GM19468 (cell line): ENCODE results near the gene ITGA8.
"Not testable (repeated sequence)": the region's sequence is repeated elsewhere in the genome, so short reads cannot be mapped to it uniquely, and the experiment has no call there.

Source experiments
- ATAC-seq: cut with Tn5 transposase; IDR thresholded peaks from one replicate; pipeline ENCODE4 v1.9.1; 2021; ENCODE audit warnings: mild to moderate bottlenecking, moderate library complexity, moderate number of reproducible peaks; ENCODE audit not compliant: unreplicated experiment; ENCODE audit errors: extremely low read depth

The ITGA8 gene

GRCh38 chr10:15478429-15478828, 241.3 kb downstream of the ITGA8 start:
- no peak for ATAC-seq

DNA sequence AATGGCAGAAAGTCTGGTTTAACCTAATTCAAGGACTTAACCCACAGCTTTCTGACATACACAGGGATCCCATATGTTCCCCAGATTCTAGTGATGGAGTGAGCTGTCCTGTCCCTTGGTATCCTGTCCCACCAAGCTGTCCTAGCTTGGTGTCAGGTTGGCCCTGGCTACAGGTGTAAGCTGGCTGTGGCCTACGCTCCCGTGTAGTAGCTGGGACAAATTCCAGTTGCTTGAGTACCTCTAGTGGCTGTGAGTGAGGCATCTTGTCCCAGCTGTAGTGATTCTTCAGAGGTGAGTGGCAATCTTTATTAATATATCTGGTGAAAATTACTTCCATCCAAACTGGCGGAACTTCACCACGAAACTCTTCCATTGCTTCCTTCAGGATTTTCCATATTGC, 243.4 kb downstream of the ITGA8 start:
- ATAC-seq: no peak

DNA sequence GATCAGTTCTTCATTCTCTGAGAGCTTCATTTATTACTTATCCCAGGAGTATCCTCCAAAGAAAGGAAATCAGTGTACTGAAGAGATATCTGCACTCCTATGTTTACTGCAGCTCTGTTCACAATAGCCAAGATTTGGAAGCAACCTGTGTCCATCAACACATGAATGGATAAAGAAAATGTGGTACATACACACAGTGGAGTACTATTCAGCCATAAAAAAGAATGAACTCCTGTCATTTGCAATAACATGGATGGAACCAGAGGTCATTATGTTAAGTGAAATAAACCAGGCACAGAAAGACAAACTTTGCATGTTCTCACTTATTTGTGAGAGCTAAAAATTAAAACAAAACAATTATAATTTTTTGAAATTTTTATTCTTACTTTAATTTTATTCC, 244.3 kb downstream of the ITGA8 start:
- not testable (repeated sequence) for ATAC-seq

- no peak for ATAC-seq
Observed at GRCh38 chr10:15474671-15475070, 245.1 kb downstream of the ITGA8 start.

DNA sequence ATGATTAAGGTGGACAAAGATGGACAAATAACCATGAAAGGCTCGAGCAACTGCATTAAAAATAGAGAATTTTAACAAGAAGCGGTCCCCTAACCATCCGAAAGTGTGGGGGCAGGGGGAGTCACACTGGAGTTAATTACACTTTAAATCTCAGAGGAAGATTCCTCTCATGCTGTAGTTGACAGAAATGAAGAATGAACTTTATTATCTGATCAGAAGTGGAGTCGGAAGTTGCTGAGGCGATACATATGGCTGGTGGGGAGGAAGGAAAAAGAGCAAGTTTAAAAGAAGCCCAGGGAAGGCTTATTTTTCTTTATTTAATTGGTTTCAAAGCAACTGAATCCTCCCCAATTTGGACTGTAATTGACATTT, 246.3 kb downstream of the ITGA8 start:
- no peak for ATAC-seq

- ATAC-seq: no peak
Observed at GRCh38 chr10:15472431-15473395, 247.0 kb downstream of the ITGA8 start.

DNA sequence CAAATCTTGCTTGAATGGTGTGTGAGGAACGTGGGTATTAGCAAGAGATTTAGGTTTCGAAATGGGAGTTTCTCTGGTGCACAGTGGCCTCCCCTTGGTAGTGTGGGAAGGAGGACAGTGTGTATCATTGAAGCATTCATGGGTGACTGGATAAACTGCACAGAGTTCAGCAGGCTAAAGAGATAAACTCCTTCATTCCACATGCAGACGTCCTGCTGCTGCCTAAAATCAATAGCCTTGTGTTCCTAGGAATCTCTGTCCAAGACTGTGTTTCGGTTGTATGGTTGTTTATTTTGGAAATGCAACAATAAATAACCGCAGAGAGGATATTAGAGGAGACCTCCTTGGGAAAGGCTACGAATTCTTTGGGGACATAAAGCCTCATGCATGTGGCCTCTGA, 247.7 kb downstream of the ITGA8 start:
- no peak for ATAC-seq

DNA sequence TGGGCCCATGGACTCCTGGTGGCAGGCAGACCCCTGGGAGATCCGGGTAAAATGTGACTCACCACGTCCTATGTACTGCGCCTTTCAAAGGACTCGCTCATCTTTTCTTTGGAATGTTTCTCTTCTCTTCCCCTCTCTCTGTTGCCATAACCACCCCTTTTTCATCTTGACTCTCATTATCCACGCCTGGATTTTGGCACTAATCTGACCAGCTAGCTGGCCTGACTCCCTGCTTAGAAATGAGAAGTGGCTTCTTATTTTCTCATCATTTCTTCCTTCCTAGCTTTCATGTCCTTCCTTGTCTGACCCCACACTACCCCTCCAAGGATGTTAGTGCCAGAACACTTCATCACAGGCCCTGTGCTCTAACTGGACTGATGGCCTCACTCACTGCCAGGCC, 250.6 kb downstream of the ITGA8 start:
- ATAC-seq: no peak

- no peak for ATAC-seq
Observed at GRCh38 chr10:15464381-15464780, 255.3 kb downstream of the ITGA8 start.
